Fibroblast of lung (primary cell): ENCODE results near the gene TTI1. TPM values are rescaled to one million over a fixed set of nuclear protein-coding genes. Genes with fewer than 3 reads are reported as not detected.

ENCODE experiments used
- DNase-seq, 2 donors: peaks; one replicate each; pipeline versions ENCODE4 v3.0.0 to v3.0.0-alpha.2; 2010; ENCODE audit warnings: low read depth in 2 of 2
- H2AFZ ChIP-seq: 2 replicates; pipeline ENCODE4 v1.5.1; 2012; ENCODE audit warnings: low read length, control low read depth, inconsistent platforms
- H3K27ac ChIP-seq: 2 replicates; pipeline ENCODE4 v1.5.1; 2011; ENCODE audit warnings: low read length, control low read depth; ENCODE audit not compliant: insufficient read depth
- H3K27me3 ChIP-seq: 2 replicates; pipeline ENCODE4 v1.5.1; 2011; ENCODE audit warnings: mild to moderate bottlenecking, low read length; ENCODE audit not compliant: control insufficient read depth, insufficient read depth
- H3K36me3 ChIP-seq: 2 replicates; pipeline ENCODE4 v1.5.1; 2011; ENCODE audit warnings: low read length; ENCODE audit not compliant: control insufficient read depth, insufficient read depth
- H3K4me1 ChIP-seq: 2 replicates; pipeline ENCODE4 v1.5.1; 2011; ENCODE audit warnings: low read length; ENCODE audit not compliant: control insufficient read depth, insufficient read depth; ENCODE audit errors: extremely low read depth
- H3K4me2 ChIP-seq: 2 replicates; pipeline ENCODE4 v1.5.1; 2011; ENCODE audit warnings: low read length, control low read depth; ENCODE audit not compliant: insufficient read depth; ENCODE audit errors: extremely low read depth
- H3K4me3 ChIP-seq, 4 experiments: fragments of 200-600 bp in 1 of 4; sonication (generic) in 1 of 4; replicated peaks in 1 of 4; 2 replicates each; pipeline ENCODE4 v1.5.1; 2011 to 2016; ENCODE audit warnings: low read length in 4 of 4, low read depth in 3 of 4, mild to moderate bottlenecking in 3 of 4, control low read depth in 2 of 4, inconsistent platforms in 1 of 4, mixed read lengths in 1 of 4; ENCODE audit not compliant: insufficient read depth in 1 of 4; ENCODE audit errors: control extremely low read depth in 1 of 4
- H3K79me2 ChIP-seq: 2 replicates; pipeline ENCODE4 v1.5.1; 2012; ENCODE audit warnings: mild to moderate bottlenecking, low read length, inconsistent platforms; ENCODE audit not compliant: control insufficient read depth, insufficient read depth
- H3K9ac ChIP-seq: 2 replicates; pipeline ENCODE4 v1.5.1; 2011; ENCODE audit warnings: mild to moderate bottlenecking, low read length, control low read depth; ENCODE audit not compliant: insufficient read depth
- H3K9me3 ChIP-seq: 2 replicates; pipeline ENCODE4 v1.5.1; 2012; ENCODE audit warnings: low read depth, low read length; ENCODE audit not compliant: control insufficient read depth, insufficient read depth
- H4K20me1 ChIP-seq: 2 replicates; pipeline ENCODE4 v1.5.1; 2011; ENCODE audit warnings: low read length; ENCODE audit not compliant: control insufficient read depth, insufficient read depth; ENCODE audit errors: extremely low read depth
- CTCF ChIP-seq, 2 donors: IDR thresholded peaks in 1 of 2; conservative IDR thresholded peaks in 1 of 2; 1 replicate in 1 of 2; 2 replicates in 1 of 2; pipeline ENCODE4 v1.5.1; 2011 to 2012; ENCODE audit warnings: low read length in 2 of 2, control low read depth in 1 of 2, inconsistent platforms in 1 of 2, low read depth in 1 of 2, mild to moderate bottlenecking in 1 of 2
- EZH2 ChIP-seq: IDR thresholded peaks from 2 replicates; pipeline ENCODE4 v1.5.1; 2012; ENCODE audit warnings: low read length, control low read depth, mild to moderate bottlenecking; ENCODE audit errors: missing control alignments
- polyA plus RNA-seq, 2 donors: library from polyadenylated mRNA; depleted of rRNA in 1 of 2; stranded (reverse) in 1 of 2; unstranded in 1 of 2; fragments of >200 nt; gene quantifications; 2 replicates each; pipeline ENCODE4 v1.2.1, GENCODE V29; 2011 to 2012; ENCODE audit warnings: missing spikeins in 1 of 2
- total RNA-seq: library from RNA; depleted of rRNA; stranded (reverse); fragments of >200 nt; gene quantifications from 2 replicates; pipeline ENCODE4 v1.2.1, GENCODE V29; 2014

The TTI1 gene
- total and polyA plus RNA-seq, 2 donors (not counting 1 experiment from before 2014, with no cell fraction given) = 12.6 to 20.0 TPM

- Histone ChIP-seq H3K79me2 (no peaks in the 10 kb centered on the region), H3K4me3 (no peak overlapping the region), H3K9ac (no peak overlapping the region), H3K27ac (no peak overlapping the region), H3K27me3 (peaks cover 5% of the 10 kb centered on the region), H3K4me1 (no peaks in the 10 kb centered on the region), H2AFZ (no peak overlapping the region), H4K20me1 (no peaks in the 10 kb centered on the region), H3K4me2 (no peak overlapping the region), H3K9me3 (no peaks in the 10 kb centered on the region), H3K36me3 (no peaks in the 10 kb centered on the region)
- TF ChIP-seq EZH2 = no peak
- no peak for TF ChIP-seq CTCF (conservative IDR thresholded peaks at IDR 0.05 in 1 of 2, IDR thresholded peaks at IDR 0.05 in 1 of 2; ENCODE audit: low read depth in 1 of 2, low read length in 2 of 2)
- DNase-seq = no peak
Measured at GRCh38 chr20:37971561-37972127, 61.6 kb downstream of the TTI1 start.

GRCh38 chr20:37970856-37971245 is 62.4 kb downstream of the TTI1 start:
- Histone ChIP-seq H4K20me1 (no peaks in the 10 kb centered on the region), H3K9ac (no peak overlapping the region), H3K4me3 (no peak overlapping the region), H3K27ac (no peak overlapping the region), H3K79me2 (no peaks in the 10 kb centered on the region), H3K9me3 (no peaks in the 10 kb centered on the region), H3K4me2 (no peak overlapping the region), H3K27me3 (peaks cover 5% of the 10 kb centered on the region), H3K4me1 (no peaks in the 10 kb centered on the region), H3K36me3 (no peaks in the 10 kb centered on the region), H2AFZ (no peak overlapping the region)
- DNase-seq = no peak
- TF ChIP-seq CTCF (conservative IDR thresholded peaks at IDR 0.05 in 1 of 2, IDR thresholded peaks at IDR 0.05 in 1 of 2; ENCODE audit: low read depth in 1 of 2, low read length in 2 of 2) = no peak
- no peak for TF ChIP-seq EZH2

GRCh38 chr20:37969949-37970855 is 63.1 kb downstream of the TTI1 start:
- Histone ChIP-seq H3K36me3 (no peaks in the 10 kb centered on the region), H3K4me3 (no peak overlapping the region), H4K20me1 (no peaks in the 10 kb centered on the region), H3K4me2 (no peak overlapping the region), H3K79me2 (no peaks in the 10 kb centered on the region), H3K27me3 (peaks cover 5% of the 10 kb centered on the region), H2AFZ (no peak overlapping the region), H3K27ac (no peak overlapping the region), H3K4me1 (no peaks in the 10 kb centered on the region), H3K9ac (no peak overlapping the region), H3K9me3 (no peaks in the 10 kb centered on the region)
- TF ChIP-seq CTCF (conservative IDR thresholded peaks at IDR 0.05 in 1 of 2, IDR thresholded peaks at IDR 0.05 in 1 of 2; ENCODE audit: low read depth in 1 of 2, low read length in 2 of 2) (no peak), EZH2 (no peak)
- no peak for DNase-seq
